H1 (cell line): ENCODE data around the gene KCTD2. TPM values are rescaled to one million over a fixed set of nuclear protein-coding genes. Genes with fewer than 3 reads are reported as not detected.

Source experiments
- polyA plus RNA-seq, 7 experiments: library from polyadenylated mRNA; depleted of rRNA in 3 of 7; stranded (reverse) in 5 of 7; unstranded in 2 of 7; fragments of >200 nt in 5 of 7; fragments of 200-250 nt in 2 of 7; gene quantifications; 1 replicate in 5 of 7; 2 replicates in 1 of 7; 4 replicates in 1 of 7; pipeline versions ENCODE4 v1.2.1 to v1.2.3, GENCODE V29; 2011 to 2013; ENCODE audit warnings: missing spikeins in 2 of 7, mixed read lengths in 2 of 7
- small RNA-seq: library from polyadenylated mRNA; stranded (forward); fragments of <200 nt; extraction: miRNeasy Mini kit (QIAGEN cat#:217004); gene quantifications from one replicate; pipeline ENCODE3, GENCODE V24; 2013; ENCODE audit not compliant: insufficient read depth
- total RNA-seq: library from RNA; stranded (reverse); fragmentation: NEBNext Ultra II Directional; extraction: Animal tissue kit (Norgen Biotek cat#: 25700); gene quantifications from 2 replicates; pipeline ENCODE4 v1.2.1, GENCODE V29; 2021

Gene KCTD2
- total and polyA plus RNA-seq, 2 of the 8 experiments (the other 6 are each of a cell fraction or from before 2014, with no cell fraction given), result 33.7 to 36.8 TPM

Small RNA genes lying within 50 kb of the gene (small RNA-seq; reads per million reads assigned to genes)
- gene AC111186.1 (not detected), gene RF00019 (not detected), gene RN7SL573P (not detected), gene RNU6-362P (not detected)

Other genes starting within 250 kb of the KCTD2 start
- 0.07 TPM in 1 of 2 replicates, not detected in the other for gene GRIN2C, start 187.3 kb upstream of the KCTD2 start, total RNA-seq
- 0.06 and 0.11 TPM in 2 replicates for gene GRIN2C, start 187.3 kb upstream of the KCTD2 start, polyA plus RNA-seq (2011; rRNA removed)
- 24.2 and 25.6 TPM in 2 replicates for gene FDXR, start 174.2 kb upstream of the KCTD2 start, total RNA-seq
- gene FDXR, start 174.2 kb upstream of the KCTD2 start, polyA plus RNA-seq (2011; rRNA removed), result 31.4 and 44.0 TPM in 2 replicates
- gene FADS6, start 153.6 kb upstream of the KCTD2 start, total RNA-seq, result 0.56 and 0.80 TPM in 2 replicates
- gene FADS6, start 153.6 kb upstream of the KCTD2 start, polyA plus RNA-seq (2011; rRNA removed), result 2.5 and 2.6 TPM in 2 replicates
- 1.6 and 1.7 TPM in 2 replicates for gene USH1G, start 124.0 kb upstream of the KCTD2 start, total RNA-seq
- gene USH1G, start 124.0 kb upstream of the KCTD2 start, polyA plus RNA-seq (2011; rRNA removed), result 4.3 and 5.0 TPM in 2 replicates
- not detected in 2 replicates for gene OTOP2, start 123.0 kb upstream of the KCTD2 start, total RNA-seq
- gene OTOP2, start 123.0 kb upstream of the KCTD2 start, polyA plus RNA-seq (2011; rRNA removed), result 0.23 and 0.27 TPM in 2 replicates
- not detected in 2 replicates for gene OTOP3, start 111.3 kb upstream of the KCTD2 start, total RNA-seq
- gene OTOP3, start 111.3 kb upstream of the KCTD2 start, polyA plus RNA-seq (2011; rRNA removed), result 0.05 and 0.09 TPM in 2 replicates
- 13.8 and 15.1 TPM in 2 replicates for gene HID1, start 74.5 kb upstream of the KCTD2 start, total RNA-seq
- 25.9 and 36.3 TPM in 2 replicates for gene HID1, start 74.5 kb upstream of the KCTD2 start, polyA plus RNA-seq (2011; rRNA removed)
- 38.1 and 40.5 TPM in 2 replicates for gene CDR2L, start 59.6 kb upstream of the KCTD2 start, total RNA-seq
- 20.4 and 26.8 TPM in 2 replicates for gene CDR2L, start 59.6 kb upstream of the KCTD2 start, polyA plus RNA-seq (2011; rRNA removed)
- gene MRPL58, start 34.6 kb upstream of the KCTD2 start, total RNA-seq, result 48.5 and 49.1 TPM in 2 replicates
- 43.2 and 43.6 TPM in 2 replicates for gene MRPL58, start 34.6 kb upstream of the KCTD2 start, polyA plus RNA-seq (2011; rRNA removed)
- 326 and 335 TPM in 2 replicates for gene ATP5PD, start 256 bp upstream of the KCTD2 start, total RNA-seq
- gene ATP5PD, start 256 bp upstream of the KCTD2 start, polyA plus RNA-seq (2011; rRNA removed), result 254 and 407 TPM in 2 replicates
- 16.6 and 17.1 TPM in 2 replicates for gene SLC16A5, start 40.7 kb downstream of the KCTD2 start, total RNA-seq
- gene SLC16A5, start 40.7 kb downstream of the KCTD2 start, polyA plus RNA-seq (2011; rRNA removed), result 34.7 and 54.8 TPM in 2 replicates
- gene ARMC7, start 62.7 kb downstream of the KCTD2 start, total RNA-seq, result 13.6 TPM in 2 replicates
- 9.8 and 12.4 TPM in 2 replicates for gene ARMC7, start 62.7 kb downstream of the KCTD2 start, polyA plus RNA-seq (2011; rRNA removed)
- 52.1 and 66.9 TPM in 2 replicates for gene NT5C, start 84.5 kb downstream of the KCTD2 start, total RNA-seq
- gene NT5C, start 84.5 kb downstream of the KCTD2 start, polyA plus RNA-seq (2011; rRNA removed), result 66.4 and 98.6 TPM in 2 replicates
- 340 and 369 TPM in 2 replicates for gene JPT1, start 107.3 kb downstream of the KCTD2 start, total RNA-seq
- gene JPT1, start 107.3 kb downstream of the KCTD2 start, polyA plus RNA-seq (2011; rRNA removed), result 154 and 216 TPM in 2 replicates
- 779 and 788 TPM in 2 replicates for gene SUMO2, start 135.7 kb downstream of the KCTD2 start, total RNA-seq
- 91.0 and 184 TPM in 2 replicates for gene SUMO2, start 135.7 kb downstream of the KCTD2 start, polyA plus RNA-seq (2011; rRNA removed)
- 97.4 and 98.5 TPM in 2 replicates for gene NUP85, start 158.5 kb downstream of the KCTD2 start, total RNA-seq
- gene NUP85, start 158.5 kb downstream of the KCTD2 start, polyA plus RNA-seq (2011; rRNA removed), result 154 and 163 TPM in 2 replicates
- gene GGA3, start 214.4 kb downstream of the KCTD2 start, total RNA-seq, result 54.2 and 60.0 TPM in 2 replicates
- gene GGA3, start 214.4 kb downstream of the KCTD2 start, polyA plus RNA-seq (2011; rRNA removed), result 40.6 and 53.8 TPM in 2 replicates
- gene MRPS7, start 214.7 kb downstream of the KCTD2 start, total RNA-seq, result 75.5 and 79.4 TPM in 2 replicates
- gene MRPS7, start 214.7 kb downstream of the KCTD2 start, polyA plus RNA-seq (2011; rRNA removed), result 53.9 and 63.4 TPM in 2 replicates
- 16.1 and 17.5 TPM in 2 replicates for gene MIF4GD, start 224.0 kb downstream of the KCTD2 start, total RNA-seq
- 51.1 and 60.6 TPM in 2 replicates for gene MIF4GD, start 224.0 kb downstream of the KCTD2 start, polyA plus RNA-seq (2011; rRNA removed)
- 28.6 and 33.3 TPM in 2 replicates for gene SLC25A19, start 242.2 kb downstream of the KCTD2 start, total RNA-seq
- 32.6 and 34.2 TPM in 2 replicates for gene SLC25A19, start 242.2 kb downstream of the KCTD2 start, polyA plus RNA-seq (2011; rRNA removed)